ENCODE measurements around the gene PTGIS. TPM values are rescaled to one million over a fixed set of nuclear protein-coding genes. Genes with fewer than 3 reads are reported as not detected.

Gene PTGIS
- polyA plus RNA-seq, 3 donors from 2014 or later: not detected

GRCh38 chr20:49579874-49580812 lies 12.2 kb upstream of the PTGIS start:
- Mint-ChIP-seq H3K4me3 (no peak overlapping the region), H3K27me3 (ENCODE audit: low read depth in 3 of 3) (peaks cover 2 to 12% (median 10%) of the 10 kb centered on the region in 3 donors), H3K4me1 (peaks cover 16 to 47% of the 10 kb centered on the region in 2 donors), H3K9me3 (peaks cover 0 to 2% (median 0%) of the 10 kb centered on the region in 6 donors), H3K27ac (no peak overlapping the region), H3K36me3 (peaks cover 0 to 8% (median 8%) of the 10 kb centered on the region in 3 donors)
- DNase-seq: no peak

DNA sequence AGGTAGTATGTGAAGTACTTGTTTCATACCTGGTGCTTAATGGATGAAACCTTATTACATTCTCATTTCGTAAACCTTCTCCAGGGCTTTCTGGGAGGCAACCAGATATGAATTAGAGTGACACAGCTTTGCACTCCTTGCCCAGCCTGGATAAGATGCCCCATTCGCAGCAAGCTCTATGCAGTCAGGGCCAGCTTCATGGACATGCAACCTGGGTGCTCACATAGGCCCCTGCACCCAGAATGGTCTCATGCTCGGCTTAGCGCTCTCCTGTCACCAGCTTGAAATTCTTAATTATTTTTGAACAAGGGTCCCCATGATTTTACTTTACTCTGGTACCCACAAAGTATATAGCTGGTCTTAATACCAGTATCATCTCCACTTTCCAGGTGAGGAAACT lies 11.3 kb upstream of the PTGIS start:
- H3K27ac Mint-ChIP-seq: no peak overlapping the region
- peaks cover 2 to 10% (median 8%) of the 10 kb centered on the region in 3 donors for H3K27me3 Mint-ChIP-seq (ENCODE audit: low read depth in 3 of 3)
- peaks cover 8 to 38% of the 10 kb centered on the region in 2 donors for H3K4me1 Mint-ChIP-seq
- peaks cover 0 to 2% (median 0%) of the 10 kb centered on the region in 6 donors for H3K9me3 Mint-ChIP-seq
- peaks cover 0 to 8% (median 8%) of the 10 kb centered on the region in 3 donors for H3K36me3 Mint-ChIP-seq
- DNase-seq: no peak
- no peak overlapping the region for H3K4me3 Mint-ChIP-seq

GRCh38 chr20:49578436-49578835 lies 10.5 kb upstream of the PTGIS start:
- Mint-ChIP-seq H3K27ac (no peak overlapping the region), H3K27me3 (ENCODE audit: low read depth in 3 of 3) (peaks cover 0 to 10% (median 8%) of the 10 kb centered on the region in 3 donors), H3K4me3 (no peak overlapping the region), H3K4me1 (peaks cover 11 to 36% of the 10 kb centered on the region in 2 donors), H3K36me3 (peaks cover 0 to 8% (median 8%) of the 10 kb centered on the region in 3 donors), H3K9me3 (peaks cover 0 to 2% (median 0%) of the 10 kb centered on the region in 6 donors)
- DNase-seq: no peak

GRCh38 chr20:49575551-49576060 lies 7.7 kb upstream of the PTGIS start:
- H3K27ac Mint-ChIP-seq: no peak overlapping the region
- no peak for DNase-seq
- H3K9me3 Mint-ChIP-seq: peaks cover 0 to 1% (median 0%) of the 10 kb centered on the region in 6 donors
- peaks cover 18 to 47% of the 10 kb centered on the region in 2 donors for H3K4me1 Mint-ChIP-seq
- peaks cover 0 to 8% (median 4%) of the 10 kb centered on the region in 3 donors for H3K36me3 Mint-ChIP-seq
- peaks cover 2 to 16% (median 10%) of the 10 kb centered on the region in 3 donors for H3K27me3 Mint-ChIP-seq (ENCODE audit: low read depth in 3 of 3)
- H3K4me3 Mint-ChIP-seq: no peak overlapping the region

DNA sequence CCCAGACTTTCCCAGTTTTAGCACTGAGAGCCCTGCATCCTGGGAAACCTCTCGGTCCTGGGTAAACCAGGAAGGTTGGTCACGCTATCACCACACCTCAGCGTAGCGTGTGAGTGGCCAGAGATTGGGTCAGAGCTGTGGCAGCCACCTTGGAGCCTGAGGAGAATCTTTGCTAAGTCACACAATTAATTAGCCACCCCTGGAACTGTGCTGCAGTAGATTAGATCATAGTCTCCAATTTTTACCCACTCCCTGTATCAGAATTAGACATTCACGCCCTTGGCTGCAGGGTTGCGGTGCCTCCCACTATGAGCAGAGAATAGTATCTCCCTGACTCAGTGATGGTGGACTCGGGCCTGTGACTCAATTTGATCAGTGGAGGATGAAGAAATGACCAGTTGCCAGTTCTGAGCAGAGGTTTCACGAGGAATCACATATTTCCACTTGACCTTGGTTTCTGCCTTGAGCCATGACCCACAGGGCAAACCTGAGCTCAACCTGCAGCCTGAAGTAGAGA lies 6.0 kb upstream of the PTGIS start:
- Mint-ChIP-seq H3K27me3 (ENCODE audit: low read depth in 3 of 3) (peaks cover 9 to 19% (median 10%) of the 10 kb centered on the region in 3 donors), H3K36me3 (peaks cover 0 to 8% (median 4%) of the 10 kb centered on the region in 3 donors), H3K27ac (peak overlapping the region in 1 of 6 donors; percentile 8), H3K4me3 (no peak overlapping the region), H3K9me3 (peaks cover 0 to 1% (median 0%) of the 10 kb centered on the region in 6 donors), H3K4me1 (peaks cover 22 to 44% of the 10 kb centered on the region in 2 donors)
- DNase-seq: no peak

GRCh38 chr20:49572857-49573256 lies 4.9 kb upstream of the PTGIS start:
- DNase-seq: no peak
- peak overlapping the region in 3 of 6 donors; percentile 2 to 73 (median 23) for H3K27ac Mint-ChIP-seq
- peak overlapping the region in 3 of 5 donors; percentile 22 to 56 (median 33) for H3K4me3 Mint-ChIP-seq
- peaks cover 0 to 1% (median 0%) of the 10 kb centered on the region in 6 donors for H3K9me3 Mint-ChIP-seq
- peaks cover 0 to 8% (median 4%) of the 10 kb centered on the region in 3 donors for H3K36me3 Mint-ChIP-seq
- peaks cover 10 to 15% (median 12%) of the 10 kb centered on the region in 3 donors for H3K27me3 Mint-ChIP-seq (ENCODE audit: low read depth in 3 of 3)
- peaks cover 22 to 38% of the 10 kb centered on the region in 2 donors for H3K4me1 Mint-ChIP-seq

DNA sequence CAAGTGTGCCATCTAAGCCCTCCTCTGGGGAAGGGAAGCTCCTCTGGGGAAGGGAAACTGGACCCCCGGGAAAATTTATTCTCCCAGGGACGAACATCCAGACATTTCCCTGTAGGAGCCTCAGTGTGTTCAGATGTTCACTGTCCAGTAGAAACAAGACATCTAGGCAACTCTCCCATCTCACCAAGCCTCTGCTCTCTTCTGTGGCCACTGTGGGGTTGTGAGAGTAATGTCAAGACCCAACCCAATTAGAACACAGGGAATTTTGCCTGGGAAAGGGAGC lies 3.6 kb upstream of the PTGIS start:
- no peak for DNase-seq
- Mint-ChIP-seq H3K27ac (no peak overlapping the region), H3K27me3 (ENCODE audit: low read depth in 3 of 3) (peaks cover 10 to 18% (median 18%) of the 10 kb centered on the region in 3 donors), H3K4me1 (peaks cover 17 to 24% of the 10 kb centered on the region in 2 donors), H3K9me3 (no peaks in the 10 kb centered on the region), H3K4me3 (no peak overlapping the region), H3K36me3 (peaks cover 0 to 3% (median 2%) of the 10 kb centered on the region in 3 donors)

DNA sequence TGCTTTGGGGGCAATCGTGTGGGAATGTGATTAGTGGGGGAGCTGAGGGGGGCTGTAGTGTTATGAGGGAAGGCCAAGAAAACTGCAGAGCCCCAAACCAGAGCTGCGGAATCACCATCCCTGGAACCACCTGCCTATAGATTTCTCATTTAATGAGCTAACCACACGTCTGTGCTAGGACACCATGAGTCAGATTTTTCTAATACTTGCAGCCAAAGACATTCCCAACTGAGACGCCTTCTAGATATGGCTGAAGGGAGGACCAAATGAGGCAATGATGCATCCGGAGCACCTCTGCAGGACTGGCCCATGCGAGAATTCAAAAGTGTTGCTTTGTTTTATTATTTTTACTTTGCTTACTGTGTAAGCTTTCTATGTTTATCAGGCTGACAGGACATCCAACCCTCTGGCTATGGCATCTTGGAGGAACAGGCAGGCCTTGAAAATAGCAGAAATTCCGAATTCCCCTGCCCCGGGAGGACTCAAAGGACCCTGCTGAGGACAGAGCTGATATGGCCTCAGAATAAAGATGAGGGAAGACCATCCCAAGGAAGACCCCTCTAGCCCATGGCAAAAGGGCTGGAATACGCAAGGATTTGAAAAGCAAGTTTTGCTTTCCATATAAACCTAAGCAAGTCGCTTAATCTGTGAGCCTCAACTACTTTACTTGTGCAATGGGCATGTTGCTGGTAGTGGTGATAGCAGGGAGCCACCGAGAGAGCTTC lies 3.1 kb upstream of the PTGIS start:
- no peak for DNase-seq
- peaks cover 17 to 19% of the 10 kb centered on the region in 2 donors for H3K4me1 Mint-ChIP-seq
- peaks cover 13 to 18% (median 18%) of the 10 kb centered on the region in 3 donors for H3K27me3 Mint-ChIP-seq (ENCODE audit: low read depth in 3 of 3)
- H3K4me3 Mint-ChIP-seq: no peak overlapping the region
- H3K9me3 Mint-ChIP-seq: no peaks in the 10 kb centered on the region
- no peaks in the 10 kb centered on the region for H3K36me3 Mint-ChIP-seq
- H3K27ac Mint-ChIP-seq: no peak overlapping the region

DNA sequence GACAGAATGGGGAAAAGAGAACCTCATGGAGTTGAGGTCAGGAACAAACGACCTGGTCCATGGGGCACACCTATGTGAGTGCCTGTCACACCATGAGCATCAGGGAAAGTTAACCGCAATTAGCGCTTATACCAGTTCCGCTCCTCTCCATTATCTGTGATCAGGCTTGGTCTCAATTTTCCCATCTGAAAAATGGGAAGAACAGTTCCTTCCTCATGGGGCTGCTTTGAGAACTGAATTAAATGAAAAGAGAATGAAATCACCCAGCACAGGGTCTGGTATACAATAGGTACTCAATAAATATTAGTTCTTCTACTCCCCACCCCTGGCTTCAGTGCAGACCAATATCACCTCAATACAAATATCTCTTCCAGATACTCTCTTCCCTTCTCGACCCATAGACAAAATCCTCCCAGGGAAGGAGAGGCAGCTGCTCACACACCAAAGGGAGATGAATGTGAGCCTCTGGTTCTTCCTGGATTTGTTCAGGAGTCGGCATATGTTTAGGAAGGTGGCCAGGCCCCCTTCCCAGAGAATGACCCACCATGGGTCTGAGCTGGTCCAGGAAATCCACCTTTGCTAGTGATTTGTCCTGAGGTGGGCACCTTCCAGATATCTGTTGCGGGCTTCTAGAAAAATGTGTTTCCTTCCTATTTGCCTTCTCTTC lies 2.4 kb upstream of the PTGIS start:
- Mint-ChIP-seq H3K9me3 (no peaks in the 10 kb centered on the region), H3K4me1 (peaks cover 17% of the 10 kb centered on the region in 2 donors), H3K36me3 (no peaks in the 10 kb centered on the region), H3K4me3 (no peak overlapping the region), H3K27ac (no peak overlapping the region), H3K27me3 (ENCODE audit: low read depth in 3 of 3) (peaks cover 16 to 20% (median 18%) of the 10 kb centered on the region in 3 donors)
- DNase-seq: no peak

DNA sequence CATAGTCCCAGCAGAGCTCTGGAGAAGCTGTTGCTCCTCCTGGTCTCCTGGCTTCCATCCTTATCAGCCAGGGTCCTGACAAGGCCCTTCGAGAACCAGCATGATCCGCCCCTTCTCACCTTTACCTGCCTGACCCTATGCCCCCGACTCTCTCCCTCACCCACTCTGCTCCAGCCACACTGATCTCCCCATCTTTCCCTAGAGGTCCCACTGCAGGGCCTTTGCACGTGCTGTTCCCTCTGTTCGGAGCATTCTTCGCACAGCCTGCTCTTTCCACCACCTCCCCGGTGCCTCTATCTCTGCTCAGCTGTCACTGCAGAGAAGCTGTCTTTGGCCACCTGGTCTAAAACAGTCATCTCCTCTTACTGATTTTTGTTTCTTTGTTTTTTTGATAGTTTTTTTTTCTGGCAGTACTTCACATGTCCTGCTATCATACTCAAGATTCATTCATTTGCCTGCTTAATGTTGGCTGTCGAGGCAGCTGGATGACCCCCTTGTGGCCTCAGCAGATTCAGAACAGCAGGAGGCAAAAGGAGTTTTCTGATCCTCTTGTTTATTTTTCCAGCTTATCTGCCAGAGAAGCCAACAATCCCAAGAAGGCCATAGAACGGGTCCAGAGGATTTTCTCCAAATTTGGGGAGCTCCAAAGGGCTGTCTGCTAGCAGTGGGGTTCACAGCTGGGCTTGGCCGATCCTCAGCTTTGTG lies 1.6 kb upstream of the PTGIS start:
- H3K27ac Mint-ChIP-seq: no peak overlapping the region
- no peak overlapping the region for H3K4me3 Mint-ChIP-seq
- H3K9me3 Mint-ChIP-seq: no peaks in the 10 kb centered on the region
- peaks cover 17% of the 10 kb centered on the region in 2 donors for H3K4me1 Mint-ChIP-seq
- DNase-seq: no peak
- no peaks in the 10 kb centered on the region for H3K36me3 Mint-ChIP-seq
- peaks cover 16 to 20% (median 18%) of the 10 kb centered on the region in 3 donors for H3K27me3 Mint-ChIP-seq (ENCODE audit: low read depth in 3 of 3)

DNA sequence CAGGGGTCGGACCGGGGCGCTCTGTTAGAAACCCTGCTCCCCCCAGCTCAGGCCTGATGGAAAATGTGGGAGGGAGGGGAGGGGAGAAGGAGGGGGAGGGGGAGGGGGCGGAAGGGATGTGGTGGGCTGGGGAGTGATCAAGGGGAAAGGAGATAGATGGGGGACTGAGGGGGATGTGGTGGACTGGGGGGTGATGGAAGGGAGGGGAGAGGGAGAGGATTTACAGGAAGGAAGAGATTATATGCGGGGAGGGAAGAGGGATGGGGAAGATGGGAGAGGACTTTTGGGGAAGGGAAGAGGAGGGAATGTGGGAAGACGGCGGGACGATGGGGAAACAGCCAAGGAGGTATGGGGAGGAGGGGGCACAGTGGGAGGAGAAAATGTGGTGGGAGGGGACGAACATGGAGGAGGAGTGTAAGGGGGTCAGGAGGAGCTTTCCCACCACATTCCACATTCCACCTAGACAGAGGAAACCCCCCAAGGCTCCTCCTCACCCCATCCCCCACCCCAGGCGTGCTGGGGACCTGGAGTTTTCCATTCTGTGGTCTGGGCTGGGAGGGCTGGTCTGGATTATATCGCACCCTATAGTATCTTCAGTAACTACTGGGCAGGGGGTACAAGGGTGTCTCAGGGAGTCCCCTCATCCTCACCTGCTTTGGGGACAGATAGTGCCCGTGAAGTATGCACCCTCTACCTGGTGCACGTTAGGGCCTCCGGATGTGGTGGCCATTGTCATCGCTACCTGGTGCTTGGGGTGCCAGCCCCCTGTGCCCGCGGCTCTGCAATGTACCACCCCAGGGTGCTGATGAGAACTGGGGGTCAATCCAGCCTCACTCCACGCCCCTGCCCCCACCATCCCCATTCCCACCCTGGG lies 578 bp upstream of the PTGIS start:
- peaks cover 14 to 20% (median 18%) of the 10 kb centered on the region in 3 donors for H3K27me3 Mint-ChIP-seq (ENCODE audit: low read depth in 3 of 3)
- H3K9me3 Mint-ChIP-seq: no peaks in the 10 kb centered on the region
- no peak for DNase-seq
- H3K4me3 Mint-ChIP-seq: peak overlapping the region in 3 of 5 donors; percentile 7 to 65 (median 54)
- no peaks in the 10 kb centered on the region for H3K36me3 Mint-ChIP-seq
- peaks cover 14 to 16% of the 10 kb centered on the region in 2 donors for H3K4me1 Mint-ChIP-seq
- peak overlapping the region in 1 of 6 donors; percentile 7 for H3K27ac Mint-ChIP-seq
